ENCODE measurements around the gene TRIP13.

TRIP13 gene

DNA sequence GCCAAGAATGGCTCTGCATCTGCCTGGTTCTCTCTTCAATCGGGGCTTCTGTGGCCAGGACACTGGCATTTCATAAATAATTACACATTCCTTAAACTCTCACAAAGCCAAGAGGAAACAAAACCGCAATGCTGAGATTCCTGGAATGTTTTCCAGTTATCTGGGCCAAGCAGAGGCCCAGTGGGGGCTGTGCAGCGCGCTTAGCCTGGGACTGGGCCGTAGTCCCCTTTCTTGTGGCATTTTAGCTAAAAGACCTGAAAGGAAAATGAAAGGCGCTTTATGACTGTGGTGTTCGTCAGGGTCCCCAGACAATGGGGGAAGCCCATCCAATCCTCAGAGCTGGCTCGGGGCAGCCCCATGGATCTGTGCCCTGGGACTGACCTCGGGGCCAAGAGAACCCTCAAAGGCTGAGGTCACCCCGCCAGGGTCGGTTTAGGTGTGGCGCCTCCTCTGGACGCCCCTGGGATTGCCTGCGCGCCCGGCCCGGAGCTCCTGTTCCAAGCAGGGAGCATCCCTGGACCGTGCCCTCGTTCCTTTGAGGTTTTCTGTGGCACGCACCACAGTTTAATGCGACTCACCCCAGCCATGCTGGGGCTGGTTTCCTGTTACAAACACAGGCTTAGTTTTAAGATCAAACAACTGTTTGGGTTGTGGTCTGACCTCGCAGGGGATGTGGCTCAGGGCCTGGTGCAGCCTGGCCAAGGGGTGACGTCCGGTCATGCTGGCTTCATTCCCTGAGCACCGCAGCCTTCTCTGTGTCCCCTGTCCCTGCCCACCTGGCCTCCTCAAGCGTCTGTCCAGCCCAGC, 64.5 kb downstream of the TRIP13 start:
- DNase-seq, result peak; percentile 94

DNA sequence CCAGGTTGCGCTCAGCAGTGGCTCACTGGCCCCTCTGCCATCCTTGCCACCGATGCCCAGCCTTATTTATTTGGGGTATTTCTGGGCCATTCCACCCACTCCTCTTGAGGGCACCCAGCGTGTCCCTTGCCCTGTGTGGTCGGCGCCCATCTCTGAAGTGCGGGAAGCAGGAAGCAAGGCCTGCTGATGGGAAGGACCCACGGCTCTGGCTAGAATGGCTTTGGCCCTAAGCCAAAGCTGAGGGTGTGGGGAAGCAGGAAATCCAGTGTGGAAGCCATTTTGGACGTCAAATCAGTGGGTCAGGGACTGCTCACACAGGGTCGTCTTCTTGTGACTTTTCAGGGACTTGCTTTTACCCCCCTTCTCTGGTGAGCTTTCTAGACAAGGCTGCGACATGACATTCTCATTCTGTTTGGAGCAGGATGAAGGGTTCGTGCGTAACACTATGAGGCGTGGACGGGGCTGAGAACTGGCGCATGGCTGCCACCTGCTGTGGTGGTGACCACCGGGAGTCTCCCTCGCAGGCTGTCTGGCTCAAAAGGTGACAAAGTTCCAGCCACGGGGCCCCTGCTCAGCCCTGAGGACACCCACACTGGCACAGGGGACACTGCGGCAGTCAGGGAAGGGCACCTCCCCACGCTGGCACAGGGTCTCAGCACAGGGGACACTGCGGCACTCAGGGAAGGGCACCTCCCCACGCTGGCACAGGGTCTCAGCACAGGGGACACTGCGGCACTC, 65.2 kb downstream of the TRIP13 start:
- DNase-seq, result peak; percentile 18

DNA sequence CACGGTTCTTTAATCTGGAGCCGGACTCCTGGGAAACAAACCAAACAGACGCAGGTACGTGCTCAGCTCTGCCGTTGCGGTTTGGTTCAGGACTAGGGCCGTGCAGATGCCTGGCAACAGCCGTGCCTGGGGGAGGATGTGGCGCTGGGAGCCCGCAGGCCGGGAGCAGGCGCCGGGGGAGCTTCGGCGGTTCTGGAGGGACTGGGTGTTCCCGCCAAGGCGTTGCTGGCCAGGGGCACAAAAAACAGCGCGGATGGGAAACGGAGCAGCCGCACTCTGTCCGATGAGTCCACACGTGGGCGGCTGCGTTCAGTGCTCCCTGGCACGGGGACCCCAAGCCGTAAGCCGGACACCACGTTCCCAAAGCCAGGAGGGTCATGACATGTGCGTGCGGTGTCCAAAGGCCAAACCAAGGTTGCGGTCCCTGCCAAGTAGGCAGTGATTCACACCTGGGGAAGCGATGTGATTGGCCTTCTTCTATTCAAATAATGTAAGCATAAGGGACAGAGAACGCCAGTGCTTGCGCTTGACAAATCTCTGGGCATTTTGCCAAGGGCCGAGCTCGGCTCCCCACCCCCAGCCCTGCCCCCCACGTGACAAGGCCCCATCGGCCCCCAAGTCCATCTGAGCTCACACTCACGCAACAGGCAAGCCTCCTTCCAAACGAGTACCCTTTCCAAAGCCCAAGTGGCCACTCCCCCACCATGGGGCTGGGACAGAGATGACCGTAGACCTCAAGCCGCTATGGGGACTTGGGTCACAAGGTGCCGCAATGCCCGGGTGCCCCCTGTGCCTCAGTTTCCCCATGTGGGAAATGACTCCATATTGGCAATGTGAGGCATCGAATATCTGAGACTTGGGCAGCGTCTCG, 66.3 kb downstream of the TRIP13 start:
- DNase-seq, result no peak

DNA sequence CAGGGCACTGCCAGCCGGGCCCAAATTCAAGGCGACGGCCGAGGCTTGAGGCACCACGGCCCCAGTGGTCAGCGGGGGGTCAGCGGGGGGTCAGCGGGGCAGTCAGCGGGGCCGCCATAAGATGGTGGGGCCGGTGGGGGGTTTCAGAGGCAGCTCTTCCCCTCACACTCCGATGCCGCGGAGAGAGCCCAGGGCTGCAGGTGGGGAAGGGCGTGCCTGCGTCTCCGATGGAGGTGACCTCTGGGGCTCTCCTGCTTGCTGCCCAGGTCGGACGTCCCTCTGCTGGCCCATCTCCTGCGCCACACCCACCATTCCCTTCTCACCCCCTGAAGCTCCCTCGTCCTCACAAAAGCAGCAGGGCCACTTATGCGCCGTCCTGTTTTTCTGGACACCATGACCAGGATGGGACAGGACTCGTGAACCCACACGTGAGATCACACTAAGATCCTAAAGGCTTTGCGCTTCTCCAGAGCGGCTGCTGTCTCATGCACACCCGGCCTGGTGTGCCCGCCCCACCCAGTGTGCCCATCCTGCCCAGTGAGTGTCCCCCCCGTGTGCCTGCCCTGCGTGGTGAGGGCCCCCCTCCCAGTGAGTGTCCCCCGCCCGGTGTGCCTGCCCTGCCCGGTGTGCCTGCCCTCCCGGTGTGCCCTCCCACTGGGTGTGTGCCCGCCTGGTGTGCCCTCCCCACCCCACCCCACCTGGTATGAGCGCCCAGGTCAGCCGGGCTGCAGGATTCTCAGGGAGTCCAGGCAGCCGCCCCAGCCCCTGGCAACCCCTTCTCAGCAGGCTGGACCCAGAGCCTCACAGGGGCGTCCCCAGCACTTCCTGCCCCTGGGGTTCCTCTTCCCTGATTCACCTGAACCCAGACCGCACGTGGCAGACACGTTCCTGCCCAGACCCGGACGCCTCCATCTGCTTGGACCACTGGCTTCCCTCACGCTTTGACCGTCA, 67.2 kb downstream of the TRIP13 start:
- no peak for DNase-seq

DNA sequence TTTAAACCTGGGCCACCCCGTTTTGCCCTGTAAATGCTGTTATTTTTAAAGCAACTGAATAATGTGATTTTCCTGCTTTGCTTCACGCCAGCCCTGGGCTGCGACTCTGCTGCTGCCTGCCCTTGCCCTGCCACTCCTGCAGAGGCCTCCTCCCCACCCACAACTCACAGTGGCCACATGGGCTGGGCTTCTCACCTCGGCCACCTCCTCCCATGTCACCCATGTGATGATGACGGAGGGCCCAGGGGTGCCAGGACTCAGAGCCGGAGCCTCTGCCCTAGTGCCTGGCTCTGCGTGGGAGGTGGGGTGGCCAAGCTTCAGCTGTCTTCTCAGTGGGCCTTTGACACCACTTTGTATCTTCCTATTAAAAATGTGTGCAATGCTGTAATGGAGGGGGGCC, 67.9 kb downstream of the TRIP13 start:
- DNase-seq, result no peak

DNA sequence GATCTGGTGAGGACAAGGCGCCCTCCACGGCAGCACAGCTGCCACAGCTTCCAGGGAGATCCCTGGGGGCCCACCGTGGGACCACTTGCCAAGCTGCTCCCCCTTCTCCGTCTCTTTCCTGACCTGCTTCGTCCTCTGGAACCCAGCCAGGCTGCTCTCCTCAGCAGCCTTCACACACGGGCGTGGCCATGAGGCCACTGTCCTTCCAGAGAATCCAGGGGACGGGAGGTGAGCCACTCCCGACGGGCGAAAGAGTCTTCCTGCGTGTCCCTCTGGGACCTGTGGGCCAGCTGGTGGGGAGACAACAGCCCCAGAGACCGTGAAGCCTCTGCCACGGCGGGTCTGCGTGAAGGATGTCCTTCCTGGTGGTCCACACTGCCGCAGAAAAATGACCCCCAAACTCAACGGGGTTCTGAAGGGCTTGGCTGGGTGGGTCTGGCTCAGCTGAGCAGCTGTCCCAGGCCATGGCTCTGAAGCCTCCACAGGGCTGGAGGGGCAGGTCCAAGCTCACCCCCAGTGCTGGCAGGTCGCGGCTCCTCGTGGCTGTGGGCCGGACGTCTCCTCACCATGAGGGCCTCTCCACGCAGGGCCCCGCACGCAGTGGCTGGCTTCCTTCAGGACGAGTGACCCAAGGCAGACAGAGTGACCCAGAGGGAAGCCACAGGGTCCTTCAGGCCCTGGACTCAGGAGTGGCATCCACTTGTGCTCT, 68.5 kb downstream of the TRIP13 start:
- DNase-seq, result no peak

DNA sequence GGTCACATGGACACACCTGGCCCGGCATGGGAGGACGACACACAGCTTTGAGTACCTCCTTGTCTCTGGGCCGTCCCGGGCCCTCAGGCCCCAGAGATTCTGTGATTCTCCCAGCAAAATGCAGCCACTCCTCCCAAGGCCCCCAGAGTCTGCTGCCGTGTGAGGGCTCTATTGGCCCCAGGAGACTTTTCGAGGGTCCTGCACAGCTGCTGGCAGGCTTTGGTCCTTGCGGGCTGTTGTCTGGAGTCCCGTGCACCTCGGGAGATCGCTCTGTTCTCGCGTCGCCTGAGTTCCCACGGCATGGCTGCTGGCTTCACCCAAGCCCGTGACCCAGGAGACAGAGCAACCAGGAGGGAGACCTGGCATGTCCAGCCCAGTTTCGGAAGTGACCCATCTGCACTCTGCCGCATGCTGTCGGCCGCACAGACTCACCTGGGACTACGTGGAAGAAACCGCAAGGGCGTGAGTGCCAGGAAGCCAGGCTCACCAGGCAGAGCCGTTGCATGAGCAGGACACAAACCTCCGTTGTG, 69.1 kb downstream of the TRIP13 start:
- no peak for DNase-seq

DNA sequence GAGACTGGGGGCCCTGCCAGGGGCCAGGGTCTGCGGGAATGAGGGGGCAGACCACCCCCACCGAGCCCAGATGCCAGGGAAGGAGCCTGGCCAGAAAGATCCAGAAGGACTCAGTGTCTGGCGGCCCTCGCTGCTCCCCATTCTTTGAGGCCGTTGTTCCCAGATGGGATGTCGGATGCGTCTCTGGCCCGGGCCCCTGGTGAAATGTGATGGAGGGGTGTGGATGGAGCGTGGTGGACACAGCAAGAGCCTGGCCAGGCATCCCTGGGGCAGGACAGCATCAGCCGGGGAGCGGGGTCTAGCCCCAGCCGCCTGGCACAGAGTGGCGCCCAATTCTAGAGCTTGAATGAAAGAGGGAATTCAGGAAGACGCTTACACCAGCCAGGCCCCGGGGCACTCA, 69.7 kb downstream of the TRIP13 start:
- DNase-seq, result no peak

DNA sequence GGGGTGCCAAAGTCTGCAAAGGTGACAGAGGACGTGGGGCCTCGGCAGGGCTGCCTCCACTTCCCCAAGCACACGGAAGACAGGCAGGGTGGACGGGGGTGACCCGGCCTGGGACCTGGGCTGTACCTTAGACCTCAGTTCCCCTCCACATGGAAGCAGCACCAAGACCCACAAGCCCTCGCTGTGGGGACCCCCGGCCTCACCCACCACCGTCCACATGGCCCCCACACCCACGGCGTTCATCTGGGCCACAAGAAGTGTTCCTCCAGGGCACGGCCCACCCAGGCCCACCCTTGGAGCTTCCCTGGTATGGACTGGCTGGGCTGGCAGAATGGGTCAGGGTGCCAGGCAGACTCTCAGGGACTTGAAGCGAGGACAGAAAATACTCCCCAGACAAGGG, 70.1 kb downstream of the TRIP13 start:
- no peak for DNase-seq

DNA sequence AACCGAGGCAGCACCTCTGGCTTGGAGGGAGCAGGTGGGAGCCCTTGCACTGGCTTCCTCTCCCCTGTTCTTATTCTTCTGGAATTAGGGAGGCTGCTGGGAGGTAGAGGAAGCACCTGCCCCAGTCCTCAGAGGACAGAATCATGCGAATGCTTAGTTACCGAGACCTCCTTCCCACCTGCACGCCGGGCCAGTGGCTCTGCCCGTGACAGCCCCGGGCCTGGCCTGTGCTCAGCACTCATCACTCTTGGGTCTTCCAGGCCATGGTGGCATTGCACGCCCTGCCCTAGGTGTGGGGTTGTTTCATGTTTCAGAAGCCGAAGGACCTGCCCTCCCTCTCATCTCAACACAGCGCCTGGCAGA, 70.6 kb downstream of the TRIP13 start:
- DNase-seq, result no peak

DNA sequence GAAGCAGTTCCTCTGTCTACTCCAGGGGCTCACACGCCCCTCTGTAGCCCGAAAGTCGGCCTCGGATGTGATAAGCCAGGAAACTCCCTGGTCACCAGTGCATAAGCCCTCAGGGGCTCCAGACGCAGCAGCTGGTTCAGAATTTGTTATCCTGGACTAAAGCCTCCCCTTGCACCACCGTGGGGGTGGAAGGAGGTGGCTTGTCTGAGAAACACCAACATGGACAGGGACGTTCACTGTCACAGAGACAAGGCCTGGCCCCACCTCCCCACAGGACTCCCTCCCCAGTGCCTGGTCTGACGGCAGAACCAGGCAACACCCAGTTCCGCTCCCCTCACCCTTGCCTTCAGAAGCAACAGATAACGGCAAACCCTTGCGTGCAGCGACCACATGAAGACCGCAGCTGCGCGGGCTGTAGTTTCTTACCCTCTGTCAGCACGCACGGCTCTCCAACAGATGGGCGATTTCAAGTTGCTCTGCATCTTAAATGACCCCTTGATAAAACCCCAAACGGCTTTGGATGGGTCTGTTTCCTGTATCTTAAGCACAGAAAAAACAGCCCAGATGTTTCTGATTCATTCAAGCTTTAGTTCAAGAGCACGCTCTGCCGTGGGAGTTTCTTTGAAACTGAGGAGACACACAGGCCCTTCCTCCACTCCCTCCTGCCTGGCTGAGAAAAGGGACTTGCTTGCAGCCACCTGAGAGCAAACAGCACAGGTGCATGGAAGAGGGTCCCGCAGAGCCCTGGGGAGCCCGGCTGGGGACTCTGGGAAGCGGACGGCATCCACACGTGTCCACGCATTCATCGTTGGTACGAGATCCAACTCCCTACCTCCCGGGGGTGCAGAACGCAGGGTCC, 71.2 kb downstream of the TRIP13 start:
- DNase-seq, result peak; percentile 13

DNA sequence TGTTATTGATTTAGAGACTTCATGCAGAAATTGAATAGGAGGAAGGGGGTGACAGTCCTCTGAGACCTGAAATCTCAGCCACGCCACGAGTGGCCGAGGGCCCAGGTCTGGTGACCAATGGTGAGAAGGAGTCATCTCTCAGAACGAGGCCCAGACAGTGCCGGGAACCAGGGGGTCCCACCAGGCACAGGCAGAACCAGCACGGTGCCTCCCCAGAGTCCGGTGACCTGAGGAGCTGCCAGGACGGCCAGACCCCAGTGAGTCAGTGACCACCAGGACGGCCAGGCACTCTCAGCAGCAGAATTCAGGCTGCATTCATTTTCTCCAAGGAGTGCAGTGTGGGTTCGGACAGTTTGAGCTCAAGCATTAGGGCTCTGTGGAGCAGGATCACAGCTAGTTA, 72.1 kb downstream of the TRIP13 start:
- no peak for DNase-seq

DNA sequence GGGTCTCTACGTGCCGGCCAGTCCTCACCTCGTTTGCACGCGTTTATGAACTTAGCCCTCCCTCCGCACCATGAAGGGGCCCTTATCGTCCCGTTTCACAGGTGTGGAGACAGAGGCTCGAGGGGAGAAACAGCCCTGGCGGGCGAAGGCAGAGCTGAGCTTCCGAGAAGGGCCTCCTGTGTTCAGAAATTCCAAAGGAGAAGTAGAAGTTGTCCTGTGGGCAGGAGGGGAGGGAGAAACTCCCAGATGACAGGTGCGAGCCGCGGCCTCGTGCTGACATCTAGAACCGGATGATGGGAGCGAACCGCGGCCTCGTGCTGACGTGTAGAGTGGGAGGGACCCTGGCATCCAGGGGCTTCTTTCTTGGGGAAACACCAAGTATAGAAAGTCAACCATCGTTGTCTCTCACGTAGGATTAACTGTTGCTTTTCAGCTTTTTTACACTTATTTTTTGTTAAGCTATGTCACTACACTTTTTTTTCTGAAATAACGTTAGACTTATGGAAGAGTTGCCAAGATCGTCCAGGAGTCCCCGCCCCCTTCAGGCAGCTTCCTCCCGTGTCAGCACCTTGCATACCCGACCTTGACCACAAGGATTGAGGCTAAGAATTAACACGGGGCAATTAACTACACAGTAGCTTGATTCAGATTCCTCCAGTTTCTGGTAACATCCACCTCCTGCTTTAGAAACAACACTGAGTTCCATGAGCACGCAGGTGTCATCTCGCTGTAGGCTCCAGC, 73.1 kb downstream of the TRIP13 start:
- no peak for DNase-seq

DNA sequence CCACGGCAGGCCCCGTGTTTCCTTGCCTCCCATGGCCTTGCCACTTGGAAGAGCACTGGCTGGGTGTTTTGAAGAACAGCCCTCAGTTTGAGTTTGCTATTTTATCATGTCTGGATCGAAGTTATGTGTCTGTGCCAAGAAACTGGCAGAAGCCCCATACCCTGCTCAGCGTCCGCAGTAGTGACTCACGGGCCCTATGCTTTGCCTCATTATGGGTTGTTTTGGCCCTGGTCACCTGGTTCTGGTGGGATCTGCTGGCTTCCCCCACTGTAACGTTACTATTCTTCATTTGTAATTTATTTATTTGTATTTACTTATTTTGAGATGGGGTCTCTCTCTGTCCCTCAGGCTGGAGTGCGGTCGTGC, 73.6 kb downstream of the TRIP13 start:
- no peak for DNase-seq

DNA sequence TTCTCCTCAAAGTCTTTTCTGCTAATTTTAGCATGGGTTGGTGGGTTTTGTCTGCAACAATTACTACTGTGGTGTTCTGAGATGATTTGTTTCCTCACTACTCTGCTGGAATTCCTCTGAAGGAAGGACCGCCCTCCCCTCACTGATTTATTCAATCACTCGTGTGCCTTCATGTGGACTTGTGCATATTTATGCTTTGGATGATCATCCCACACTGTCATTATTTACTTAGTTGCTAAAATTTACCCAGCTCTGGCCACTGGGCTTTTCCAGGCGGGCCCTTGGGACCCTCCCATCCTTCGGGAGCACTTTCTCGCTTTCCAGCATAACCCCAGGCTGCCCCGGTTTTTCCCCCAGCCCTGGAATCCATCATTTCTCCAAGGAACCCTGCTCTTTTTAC, 74.3 kb downstream of the TRIP13 start:
- DNase-seq, result no peak

Data from fibroblast of skin of back (primary cell).